GM12873 (cell line): ENCODE measurements around the gene TM4SF1.

Experiments used
- CTCF ChIP-seq: IDR thresholded peaks from 2 replicates; pipeline ENCODE4 v1.5.1; 2012; ENCODE audit warnings: low read depth, mild to moderate bottlenecking, moderate library complexity, low read length, control low read depth; ENCODE audit not compliant: insufficient read depth; ENCODE audit errors: missing control alignments

TM4SF1 gene

GRCh38 chr3:149377408-149378364 lies at the start of gene TM4SF1:
Gene TM4SF1, minus strand, starts transcription at chr3:149377649. Its CDS starts 102 bp downstream, at chr3:149377547.
- TF ChIP-seq CTCF: no peak

- no peak for TF ChIP-seq CTCF
These were observed 48.9 kb upstream of the TM4SF1 start for GRCh38 chr3:149426325-149426724.

- TF ChIP-seq CTCF: no peak
These were observed 47.5 kb upstream of the TM4SF1 start for GRCh38 chr3:149424918-149425317.

GRCh38 chr3:149421764-149422163 lies 44.3 kb upstream of the TM4SF1 start:
- TF ChIP-seq CTCF: no peak

GRCh38 chr3:149419816-149420215 lies 42.4 kb upstream of the TM4SF1 start:
- TF ChIP-seq CTCF: no peak

GRCh38 chr3:149417727-149418126 lies 40.3 kb upstream of the TM4SF1 start:
- TF ChIP-seq CTCF: no peak

GRCh38 chr3:149417174-149417573 lies 39.7 kb upstream of the TM4SF1 start:
- TF ChIP-seq CTCF: no peak
